ENCODE results near the gene WDR20. TPM values are rescaled to one million over a fixed set of nuclear protein-coding genes. Genes with fewer than 3 reads are reported as not detected.

The WDR20 gene
- total and polyA plus RNA-seq, 2 donors from 2014 or later = 12.6 to 44.2 TPM

- no peaks in the 10 kb centered on the region for H3K9me3 ChIP-seq (ENCODE audit: control insufficient read depth in 2 of 3, insufficient read depth in 1 of 3, low read length in 3 of 3)
- H3K4me3 ChIP-seq (ENCODE audit: low read length in 3 of 3) = no peak overlapping the region
- FAIRE-seq (no peak), DNase-seq (no peak)
- no peak for TF ChIP-seq CTCF (IDR thresholded peaks at IDR 0.05; ENCODE audit: borderline replicate concordance, extremely low read depth, insufficient read depth)
- no peak overlapping the region for H3K27ac ChIP-seq (ENCODE audit: low read depth in 2 of 2, low read length in 2 of 2)
- intact Hi-C loops (cut with DNase I) = no loop called here
- peaks cover 0 to 21% (median 9%) of the 10 kb centered on the region in 3 donors for H3K4me1 ChIP-seq (ENCODE audit: control insufficient read depth in 2 of 3, insufficient read depth in 2 of 3, low read depth in 1 of 3, low read length in 3 of 3)
- peaks cover 0 to 2% (median 0%) of the 10 kb centered on the region in 3 donors for H3K36me3 ChIP-seq (ENCODE audit: control insufficient read depth in 2 of 3, insufficient read depth in 3 of 3, low read length in 3 of 3)
- H3K9ac ChIP-seq (ENCODE audit: low read length in 3 of 3) = no peak overlapping the region
- H3K27me3 ChIP-seq (ENCODE audit: control insufficient read depth, insufficient read depth, low read length) = no peaks in the 10 kb centered on the region
Observed at GRCh38 chr14:102154121-102154520, 14.4 kb downstream of the WDR20 start.

GRCh38 chr14:102154821-102155549 lies 15.3 kb downstream of the WDR20 start:
- H3K4me3 ChIP-seq (ENCODE audit: low read length in 3 of 3) = no peak overlapping the region
- TF ChIP-seq CTCF (IDR thresholded peaks at IDR 0.05; ENCODE audit: borderline replicate concordance, extremely low read depth, insufficient read depth) = no peak
- intact Hi-C loops (cut with DNase I) = no loop called here
- H3K4me1 ChIP-seq (ENCODE audit: control insufficient read depth in 2 of 3, insufficient read depth in 2 of 3, low read depth in 1 of 3, low read length in 3 of 3) = peaks cover 0 to 21% (median 9%) of the 10 kb centered on the region in 3 donors
- no peak overlapping the region for H3K9ac ChIP-seq (ENCODE audit: low read length in 3 of 3)
- no peak overlapping the region for H3K27ac ChIP-seq (ENCODE audit: low read depth in 2 of 2, low read length in 2 of 2)
- no peaks in the 10 kb centered on the region for H3K9me3 ChIP-seq (ENCODE audit: control insufficient read depth in 2 of 3, insufficient read depth in 1 of 3, low read length in 3 of 3)
- FAIRE-seq = no peak
- no peaks in the 10 kb centered on the region for H3K27me3 ChIP-seq (ENCODE audit: control insufficient read depth, insufficient read depth, low read length)
- peaks cover 0 to 2% (median 0%) of the 10 kb centered on the region in 3 donors for H3K36me3 ChIP-seq (ENCODE audit: control insufficient read depth in 2 of 3, insufficient read depth in 3 of 3, low read length in 3 of 3)
- no peak for DNase-seq

DNA sequence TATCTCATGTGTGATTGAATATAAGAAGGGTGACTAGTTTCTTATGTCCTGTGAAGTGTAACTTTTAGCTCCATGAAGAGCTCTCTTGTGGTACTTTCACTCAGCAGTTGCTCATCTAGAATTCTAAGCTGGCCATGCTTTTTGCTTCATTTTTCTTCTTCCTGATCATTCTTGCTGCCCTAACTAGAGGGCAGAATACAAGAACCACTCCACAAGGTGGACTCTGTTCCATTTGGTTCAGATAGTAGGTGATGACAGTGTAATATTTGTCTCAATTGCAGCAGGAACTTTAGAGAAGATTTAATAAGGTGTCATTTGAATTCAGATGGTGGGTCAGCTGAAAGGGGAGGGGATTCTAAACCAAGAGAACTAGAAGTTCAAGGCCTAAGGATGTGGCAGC lies 17.6 kb downstream of the WDR20 start:
- Histone ChIP-seq H3K4me1 (ENCODE audit: control insufficient read depth in 2 of 3, insufficient read depth in 2 of 3, low read depth in 1 of 3, low read length in 3 of 3) (peaks cover 0 to 27% (median 9%) of the 10 kb centered on the region in 3 donors), H3K27ac (ENCODE audit: low read depth in 2 of 2, low read length in 2 of 2) (no peak overlapping the region), H3K36me3 (ENCODE audit: control insufficient read depth in 2 of 3, insufficient read depth in 3 of 3, low read length in 3 of 3) (peaks cover 0 to 2% (median 0%) of the 10 kb centered on the region in 3 donors), H3K9me3 (ENCODE audit: control insufficient read depth in 2 of 3, insufficient read depth in 1 of 3, low read length in 3 of 3) (no peaks in the 10 kb centered on the region), H3K9ac (ENCODE audit: low read length in 3 of 3) (no peak overlapping the region), H3K4me3 (ENCODE audit: low read length in 3 of 3) (no peak overlapping the region), H3K27me3 (ENCODE audit: control insufficient read depth, insufficient read depth, low read length) (no peaks in the 10 kb centered on the region)
- no peak for DNase-seq
- no peak for FAIRE-seq
- intact Hi-C loops (cut with DNase I) = no loop called here
- TF ChIP-seq CTCF (IDR thresholded peaks at IDR 0.05; ENCODE audit: borderline replicate concordance, extremely low read depth, insufficient read depth) = no peak

Measured in kidney (tissue), 14 donors.